Activated CD8-positive, alpha-beta T cell treated with anti-CD3 and anti-CD28 coated beads for 36 hours (primary cell): Measurements from ENCODE around the gene ZNF75A. TPM values are rescaled to one million over a fixed set of nuclear protein-coding genes. Genes with fewer than 3 reads are reported as not detected.

ENCODE experiments used
- ATAC-seq: fragments of 200-7000 bp; cut with Tn5 transposase; one replicate; pipeline ENCODE4 v1.10.0; 2021; ENCODE audit warnings: mild to moderate bottlenecking, moderate library complexity
- CTCF ChIA-PET: fragments of 350-600 bp; sonication (Branson Sonifier 250); formaldehyde crosslinking; loops from one replicate; lab custom pipeline; 2021; ENCODE audit warnings: antibody characterized with exemption; lab: Charles Lee
- POLR2A ChIA-PET: fragments of 350-600 bp; sonication (Branson Sonifier 250); formaldehyde crosslinking; loops from one replicate; lab custom pipeline; 2021; ENCODE audit warnings: antibody characterized with exemption; lab: Charles Lee
- DNase-seq: peaks from one replicate; pipeline ENCODE4 v3.0.0-alpha.2; 2020
- H3K27ac Mint-ChIP-seq: one replicate; pipeline ENCODE4 v1.8.0; 2021; ENCODE audit warnings: mild to moderate bottlenecking, mixed read lengths
- H3K27me3 Mint-ChIP-seq: one replicate; pipeline ENCODE4 v1.8.0; 2021; ENCODE audit warnings: mixed read lengths
- H3K36me3 Mint-ChIP-seq: one replicate; pipeline ENCODE4 v1.8.0; 2021; ENCODE audit warnings: low read depth, mixed read lengths
- H3K4me1 Mint-ChIP-seq: one replicate; pipeline ENCODE4 v1.8.0; 2021; ENCODE audit warnings: low read depth, mixed read lengths
- H3K4me3 Mint-ChIP-seq: one replicate; pipeline ENCODE4 v1.8.0; 2021; ENCODE audit warnings: mild to moderate bottlenecking, moderate library complexity, mixed read lengths
- H3K9me3 Mint-ChIP-seq: one replicate; pipeline ENCODE4 v1.8.0; 2021; ENCODE audit warnings: mixed read lengths
- CTCF ChIP-seq: fragments of 200-600 bp; IDR thresholded peaks from one replicate; pipeline ENCODE4 v1.8.0; 2022; ENCODE audit warnings: antibody characterized with exemption, mild to moderate bottlenecking
- intact Hi-C: fragments of 100-400 bp; cut with micrococcal nuclease; formaldehyde crosslinking; loops from one replicate; pipeline ENCODE4 v1.10.0; 2022
- total RNA-seq, 2 experiments: library from RNA; stranded (reverse); gene quantifications; one replicate each; pipeline ENCODE4 v1.2.3, GENCODE V29; 2021

Gene ZNF75A
- total RNA-seq, 2 experiments from 2014 or later, result 21.2 to 21.7 TPM

- H3K27me3 Mint-ChIP-seq, result no peaks in the 10 kb centered on the region
- peaks cover 67% of the 10 kb centered on the region for H3K9me3 Mint-ChIP-seq
- POLR2A ChIA-PET, result interaction anchor here (1.0 to 1.4 kb wide), 2 partner anchors 10 to 16 kb away, joined by 3 to 5 read pairs; no protein-coding TSS in a partner anchor
- H3K27ac Mint-ChIP-seq, result no peak overlapping the region
- DNase-seq, result no peak
- no peak for ATAC-seq
- H3K4me1 Mint-ChIP-seq, result peaks cover 8% of the 10 kb centered on the region
- CTCF ChIA-PET, result no interaction called here
- H3K4me3 Mint-ChIP-seq, result no peak overlapping the region
- H3K36me3 Mint-ChIP-seq, result peaks cover 82% of the 10 kb centered on the region
- no peak for TF ChIP-seq CTCF
- intact Hi-C loops, result no loop called here
These were observed 12.7 kb upstream of the ZNF75A start for GRCh38 chr16:3292604-3293003.

GRCh38 chr16:3295209-3295608, 10.1 kb upstream of the ZNF75A start:
- intact Hi-C loops, result no loop called here
- CTCF ChIA-PET, result no interaction called here
- Mint-ChIP-seq H3K4me3 (no peak overlapping the region), H3K27ac (no peak overlapping the region), H3K36me3 (peaks cover 71% of the 10 kb centered on the region), H3K27me3 (no peaks in the 10 kb centered on the region), H3K4me1 (peaks cover 8% of the 10 kb centered on the region), H3K9me3 (peaks cover 71% of the 10 kb centered on the region)
- no peak for TF ChIP-seq CTCF
- ATAC-seq (no peak), DNase-seq (no peak)
- POLR2A ChIA-PET, result no interaction called here

GRCh38 chr16:3295783-3296182, 9.5 kb upstream of the ZNF75A start:
- H3K4me3 Mint-ChIP-seq, result no peak overlapping the region
- DNase-seq, result no peak
- no peak for ATAC-seq
- no peak for TF ChIP-seq CTCF
- H3K4me1 Mint-ChIP-seq, result peaks cover 8% of the 10 kb centered on the region
- intact Hi-C loops, result no loop called here
- ChIA-PET POLR2A (no interaction called here), CTCF (no interaction called here)
- peaks cover 70% of the 10 kb centered on the region for H3K9me3 Mint-ChIP-seq
- no peak overlapping the region for H3K27ac Mint-ChIP-seq
- peaks cover 71% of the 10 kb centered on the region for H3K36me3 Mint-ChIP-seq
- H3K27me3 Mint-ChIP-seq, result no peaks in the 10 kb centered on the region

GRCh38 chr16:3304370-3304769, 927 bp upstream of the ZNF75A start:
- ChIA-PET POLR2A (interaction anchor here (0.6 to 2.8 kb wide), 10 partner anchors 14 to 224 kb away, joined by 3 to 24 read pairs (median 4); partner anchors contain the start of genes ZNF174, ZNF263 and ZSCAN32), CTCF (interaction anchor here (0.8 to 1.6 kb wide), 4 partner anchors 37 to 157 kb away, joined by 3 to 9 read pairs (median 4); no protein-coding TSS in a partner anchor)
- Mint-ChIP-seq H3K9me3 (peaks cover 45% of the 10 kb centered on the region), H3K36me3 (peaks cover 81% of the 10 kb centered on the region), H3K4me3 (peak overlapping the region; percentile 83), H3K27ac (peak overlapping the region; percentile 90), H3K4me1 (peaks cover 23% of the 10 kb centered on the region), H3K27me3 (no peaks in the 10 kb centered on the region)
- no peak for TF ChIP-seq CTCF
- ATAC-seq (no peak), DNase-seq (no peak)
- intact Hi-C loops, result no loop called here

- ATAC-seq (no peak), DNase-seq (no peak)
- POLR2A ChIA-PET, result interaction anchor here (0.8 to 2.8 kb wide), 15 partner anchors 9 to 137 kb away, joined by 3 to 24 read pairs (median 4); partner anchors contain the start of genes NAA60, ZNF174, ZNF200 and ZNF263
- TF ChIP-seq CTCF, result no peak
- peaks cover 44% of the 10 kb centered on the region for H3K9me3 Mint-ChIP-seq
- peaks cover 81% of the 10 kb centered on the region for H3K36me3 Mint-ChIP-seq
- intact Hi-C loops, result no loop called here
- CTCF ChIA-PET, result interaction anchor here (0.9 kb wide), 1 partner anchor 95 kb away, joined by 3 read pairs; the partner anchor contains the start of gene ZNF174
- no peaks in the 10 kb centered on the region for H3K27me3 Mint-ChIP-seq
- H3K27ac Mint-ChIP-seq, result peak overlapping the region; percentile 90
- H3K4me1 Mint-ChIP-seq, result peaks cover 23% of the 10 kb centered on the region
- peak overlapping the region; percentile 83 for H3K4me3 Mint-ChIP-seq
These were observed 781 bp downstream of the ZNF75A start for GRCh38 chr16:3306078-3306477.
